ENCODE results near the gene KCTD10.

GRCh38 chr12:109432431-109432830 lies 44.7 kb downstream of the KCTD10 start:
- no peak for TF ChIP-seq EP300 (IDR thresholded peaks at IDR 0.05)
- no peak for TF ChIP-seq POLR2A (IDR thresholded peaks at IDR 0.05; ENCODE audit: low read depth)
- no peak for TF ChIP-seq CTCF (IDR thresholded peaks at IDR 0.05)
- TF ChIP-seq POLR2AphosphoS5 (IDR thresholded peaks at IDR 0.05) = no peak
